ENCODE measurements around the gene TEFM. TPM values are rescaled to one million over a fixed set of nuclear protein-coding genes. Genes with fewer than 3 reads are reported as not detected.

Gene TEFM
- polyA plus RNA-seq, 1 of the 3 experiments (the other 2 are of a cell fraction), result 4.4 TPM

DNA sequence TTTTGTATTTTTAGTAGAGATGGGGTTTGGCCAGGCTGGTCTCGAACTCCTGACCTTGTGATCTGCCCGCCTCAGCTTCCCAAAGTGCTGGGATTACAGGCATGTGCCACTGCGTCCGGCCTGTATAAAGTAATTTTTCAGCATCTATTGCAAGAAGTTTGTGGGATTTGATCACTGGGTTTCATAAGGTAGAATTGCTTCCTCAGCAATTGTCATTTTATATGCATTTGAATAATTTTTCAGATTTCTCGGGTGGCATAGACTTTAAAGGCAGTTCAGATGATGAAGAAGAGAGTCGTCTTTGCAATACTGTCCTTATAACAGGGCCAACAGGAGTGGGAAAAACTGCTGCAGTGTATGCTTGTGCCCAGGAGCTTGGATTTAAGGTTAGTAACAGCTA, 37.0 kb downstream of the TEFM start:
- CTCF ChIA-PET, result no interaction called here
- H3K27me3 ChIP-seq (ENCODE audit: insufficient read depth), result no peaks in the 10 kb centered on the region

More for the DNA sequence above, 37.0 kb downstream of the TEFM start:
- Histone ChIP-seq H3F3A (replicated peaks; ENCODE audit: insufficient read depth) (peaks cover 17% of the 10 kb centered on the region), H2AFZ (ENCODE audit: low read depth) (no peak overlapping the region), H3K27ac (ENCODE audit: low read depth in 2 of 2, low read length in 1 of 2) (no peak overlapping the region), H3K9me3 (no peaks in the 10 kb centered on the region), H3K4me3 (ENCODE audit: low read depth in 2 of 2, low read length in 1 of 2) (no peak overlapping the region), H3K36me3 (replicated peaks in 1 of 2; ENCODE audit: control insufficient read depth in 1 of 2, insufficient read depth in 2 of 2, low read length in 1 of 2) (peaks cover 8 to 33% of the 10 kb centered on the region in 2 experiments), H4K20me1 (ENCODE audit: insufficient read depth) (no peaks in the 10 kb centered on the region), H3K9me2 (no peaks in the 10 kb centered on the region), H3K4me1 (ENCODE audit: control insufficient read depth in 1 of 2, insufficient read depth in 2 of 2, low read depth in 1 of 2, low read length in 1 of 2) (no peaks in the 10 kb centered on the region), H3K79me2 (ENCODE audit: insufficient read depth) (peaks cover 5% of the 10 kb centered on the region; the same call in 1 of the 2 replicates), H3K9ac (no peak overlapping the region), H3K4me2 (no peak overlapping the region)
- WGBS (ENCODE audit: low lambda C conversion rate), result 95% methylated on average over 6 of the region's 6 CpGs
- POLR2A ChIA-PET, result no interaction called here
- DNase-seq, result no peak
- TF ChIP-seq NRF1 (IDR thresholded peaks at IDR 0.05; ENCODE audit: low read depth, low read length) (no peak), TAF1 (IDR thresholded peaks at IDR 0.05; ENCODE audit: borderline replicate concordance, low read depth, low read length) (no peak), YY1 (IDR thresholded peaks at IDR 0.05; ENCODE audit: low read depth) (no peak), PBX3 (IDR thresholded peaks at IDR 0.05) (no peak), RCOR1 (IDR thresholded peaks at IDR 0.05; ENCODE audit: low read length) (no peak), USF2 (IDR thresholded peaks at IDR 0.05; ENCODE audit: borderline replicate concordance, low read depth, low read length) (no peak), FOSL2 (IDR thresholded peaks at IDR 0.05; ENCODE audit: borderline replicate concordance, low read depth) (no peak), CHD2 (IDR thresholded peaks at IDR 0.05; ENCODE audit: low read length, partially characterized antibody) (no peak), ZBTB33 (IDR thresholded peaks at IDR 0.05; ENCODE audit: borderline replicate concordance, low read depth) (no peak), RXRA (IDR thresholded peaks at IDR 0.05; ENCODE audit: borderline replicate concordance, low read depth) (no peak), GABPA (IDR thresholded peaks at IDR 0.05; ENCODE audit: low read depth) (no peak), FOXM1 (IDR thresholded peaks at IDR 0.05; ENCODE audit: low read depth) (no peak), MAX (IDR thresholded peaks at IDR 0.05; ENCODE audit: low read depth) (no peak), SIN3A (IDR thresholded peaks at IDR 0.05; ENCODE audit: borderline replicate concordance, low read depth, low read length) (no peak), MEF2A (IDR thresholded peaks at IDR 0.05; ENCODE audit: borderline replicate concordance, low read depth) (no peak), SMC3 (IDR thresholded peaks at IDR 0.05; ENCODE audit: low read depth, low read length) (no peak)
- TF ChIP-seq, protein P1, sequence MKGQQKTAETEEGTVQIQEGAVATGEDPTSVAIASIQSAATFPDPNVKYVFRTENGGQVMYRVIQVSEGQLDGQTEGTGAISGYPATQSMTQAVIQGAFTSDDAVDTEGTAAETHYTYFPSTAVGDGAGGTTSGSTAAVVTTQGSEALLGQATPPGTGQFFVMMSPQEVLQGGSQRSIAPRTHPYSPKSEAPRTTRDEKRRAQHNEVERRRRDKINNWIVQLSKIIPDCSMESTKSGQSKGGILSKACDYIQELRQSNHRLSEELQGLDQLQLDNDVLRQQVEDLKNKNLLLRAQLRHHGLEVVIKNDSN (IDR thresholded peaks at IDR 0.05; ENCODE audit: borderline replicate concordance, low read depth), result no peak
- TF ChIP-seq, protein P2, sequence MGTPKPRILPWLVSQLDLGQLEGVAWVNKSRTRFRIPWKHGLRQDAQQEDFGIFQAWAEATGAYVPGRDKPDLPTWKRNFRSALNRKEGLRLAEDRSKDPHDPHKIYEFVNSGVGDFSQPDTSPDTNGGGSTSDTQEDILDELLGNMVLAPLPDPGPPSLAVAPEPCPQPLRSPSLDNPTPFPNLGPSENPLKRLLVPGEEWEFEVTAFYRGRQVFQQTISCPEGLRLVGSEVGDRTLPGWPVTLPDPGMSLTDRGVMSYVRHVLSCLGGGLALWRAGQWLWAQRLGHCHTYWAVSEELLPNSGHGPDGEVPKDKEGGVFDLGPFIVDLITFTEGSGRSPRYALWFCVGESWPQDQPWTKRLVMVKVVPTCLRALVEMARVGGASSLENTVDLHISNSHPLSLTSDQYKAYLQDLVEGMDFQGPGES (IDR thresholded peaks at IDR 0.05; ENCODE audit: low read depth, low read length), result no peak

All from SK-N-SH (cell line).